GM21619 (cell line): ENCODE data around the gene TNFRSF21.
"Not testable (repeated sequence)": the region's sequence is repeated elsewhere in the genome, so short reads cannot be mapped to it uniquely, and the experiment has no call there.

Experiments
- ATAC-seq: cut with Tn5 transposase; IDR thresholded peaks from one replicate; pipeline ENCODE4 v1.9.1; 2021; ENCODE audit not compliant: unreplicated experiment

TNFRSF21 gene

DNA sequence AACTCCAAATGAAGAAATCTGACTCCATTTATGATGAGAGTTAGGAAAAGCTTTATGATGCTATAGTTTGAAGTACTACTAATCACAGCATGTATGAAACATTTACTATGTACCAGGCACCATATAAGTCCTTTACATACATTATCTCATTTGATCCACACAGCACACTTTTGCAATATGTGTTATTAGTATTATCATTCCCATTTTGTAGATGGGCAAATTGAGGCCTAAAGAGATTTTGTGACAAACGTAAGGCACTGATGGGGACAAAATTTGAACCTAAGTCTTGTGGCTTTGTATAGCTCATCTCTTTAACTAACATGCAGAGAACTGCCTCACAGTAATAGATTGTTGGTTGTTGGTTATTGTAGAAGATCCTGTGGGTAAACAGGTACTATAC is 14.2 kb upstream of the TNFRSF21 start:
- ATAC-seq: no peak

DNA sequence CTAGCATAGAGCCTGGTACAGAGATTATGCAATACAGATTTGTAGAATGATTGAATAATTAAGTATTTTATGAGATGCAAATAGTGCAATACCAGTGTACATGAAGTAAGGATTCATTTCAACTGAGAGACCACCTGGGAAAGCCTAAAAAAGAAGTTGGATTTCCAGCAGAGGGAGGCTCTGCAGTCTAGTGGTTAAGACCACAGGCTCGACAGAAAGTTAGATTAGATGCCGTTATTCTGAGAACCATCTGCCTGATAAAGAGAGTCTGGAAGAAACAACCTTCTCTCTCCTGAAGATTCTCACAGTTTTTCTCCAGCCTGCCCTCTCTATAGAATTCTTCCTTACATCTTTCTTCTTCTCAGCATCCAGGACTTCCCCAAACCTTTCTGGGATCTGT is 13.6 kb upstream of the TNFRSF21 start:
- ATAC-seq: no peak

DNA sequence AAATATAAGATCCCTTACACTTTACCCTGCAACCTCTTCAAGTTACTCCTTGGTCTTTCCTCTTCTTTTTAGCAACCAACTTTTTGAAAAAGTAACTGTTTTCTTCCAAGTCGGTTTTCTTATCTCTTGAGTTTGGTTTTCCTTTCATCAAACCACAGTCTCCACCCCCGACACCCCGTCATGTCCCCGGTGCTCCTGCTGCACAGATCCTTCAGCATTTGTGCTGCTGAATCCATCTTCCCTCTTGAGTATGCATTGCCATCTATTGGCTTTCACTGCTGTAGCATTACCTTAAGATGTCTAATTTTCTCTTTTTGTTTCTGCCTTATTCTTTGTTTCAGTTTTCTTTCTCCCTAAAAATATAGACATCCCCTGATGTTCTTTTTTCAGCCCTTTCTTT is 11.9 kb upstream of the TNFRSF21 start:
- ATAC-seq: no peak

DNA sequence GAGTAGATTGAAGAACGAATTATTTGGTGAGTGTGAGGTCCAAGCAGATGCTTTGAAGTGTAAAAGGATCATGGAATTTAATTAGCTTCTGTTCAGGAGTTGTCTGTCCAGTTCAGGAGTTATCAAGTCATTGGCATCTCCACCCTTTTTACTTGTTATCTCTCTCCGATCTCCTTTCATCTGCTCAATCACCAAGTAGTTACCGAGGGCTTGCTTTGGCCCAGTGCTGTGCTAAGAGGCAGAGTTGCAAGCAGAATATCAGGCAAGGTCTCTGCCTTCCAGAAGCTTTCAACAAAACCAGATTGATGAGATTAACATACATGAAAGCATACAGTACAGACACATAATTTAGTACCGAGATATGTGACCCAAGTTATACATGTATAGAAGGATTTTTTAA is 10.2 kb upstream of the TNFRSF21 start:
- no peak for ATAC-seq

DNA sequence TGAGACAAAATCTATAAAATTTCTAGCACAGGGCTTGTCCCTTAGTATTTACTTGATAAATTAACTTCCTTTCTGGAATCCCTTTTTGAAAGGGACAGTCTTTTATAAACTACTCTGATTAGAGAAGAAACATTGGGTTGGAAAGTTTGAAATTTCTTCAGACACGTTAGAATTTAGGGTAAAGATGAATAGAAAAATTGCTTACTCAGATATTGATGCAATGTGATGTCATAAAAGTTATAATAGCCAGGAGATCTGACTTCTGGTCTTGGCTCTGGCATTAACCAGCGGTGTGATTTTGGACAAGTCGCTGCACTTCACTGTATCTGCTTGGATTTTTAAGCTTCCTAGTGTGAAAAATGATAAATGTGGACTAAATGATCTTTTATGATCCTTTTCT is 9.7 kb upstream of the TNFRSF21 start:
- ATAC-seq: no peak

DNA sequence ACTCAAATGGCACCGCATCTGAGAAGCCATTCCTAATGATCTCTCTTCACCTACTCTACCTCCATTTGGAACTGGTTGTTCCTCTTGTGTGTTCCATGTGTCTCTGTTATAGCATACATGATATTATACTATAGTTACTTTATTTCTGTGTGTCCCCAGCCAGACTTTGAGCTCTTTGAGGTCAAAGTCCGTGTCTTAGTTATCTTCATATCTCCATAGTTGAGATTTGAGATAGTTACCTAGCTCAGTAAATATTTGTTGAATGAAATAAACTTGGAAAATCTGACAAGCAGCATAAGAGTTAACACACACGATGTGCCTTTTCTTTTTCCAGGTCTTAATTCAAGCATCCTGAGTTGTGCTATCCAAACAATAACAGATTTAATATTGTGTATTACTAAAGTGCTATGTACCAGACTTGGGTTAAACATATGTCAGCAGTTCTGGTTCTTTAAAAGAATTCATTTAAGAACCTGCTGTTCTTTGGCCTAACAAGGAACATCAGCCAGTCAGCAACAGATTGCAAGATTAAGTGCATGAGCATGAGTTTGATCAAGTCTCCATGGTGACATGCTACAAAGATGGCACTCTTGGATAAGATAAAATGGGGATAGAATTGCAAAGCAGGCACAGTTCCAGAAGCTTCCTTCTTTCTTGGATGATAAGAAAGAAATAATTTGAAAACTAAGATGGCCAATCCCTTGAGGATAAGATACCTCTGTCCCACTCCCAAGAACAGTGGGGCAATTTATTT is 8.7 kb upstream of the TNFRSF21 start:
- no peak for ATAC-seq

DNA sequence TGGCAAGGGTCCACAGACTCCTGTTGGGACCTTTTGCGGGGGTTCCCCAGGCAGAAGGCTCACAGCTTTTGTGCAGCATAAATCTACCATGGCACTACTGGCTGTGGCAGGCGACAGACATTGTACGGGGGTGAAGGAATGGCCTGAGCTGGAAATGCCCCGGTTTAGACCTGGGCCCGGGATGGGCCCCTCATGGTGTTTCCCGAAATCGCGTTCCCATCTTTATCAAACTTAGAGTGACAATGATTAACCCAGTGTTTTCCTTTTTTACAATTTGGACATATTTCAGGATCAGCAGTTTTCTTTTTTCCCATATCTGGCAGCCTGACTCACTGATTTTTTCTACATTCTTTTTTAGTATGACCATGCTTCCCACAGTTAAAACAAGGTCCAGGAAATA is 5.5 kb upstream of the TNFRSF21 start:
- ATAC-seq: not testable (repeated sequence)

DNA sequence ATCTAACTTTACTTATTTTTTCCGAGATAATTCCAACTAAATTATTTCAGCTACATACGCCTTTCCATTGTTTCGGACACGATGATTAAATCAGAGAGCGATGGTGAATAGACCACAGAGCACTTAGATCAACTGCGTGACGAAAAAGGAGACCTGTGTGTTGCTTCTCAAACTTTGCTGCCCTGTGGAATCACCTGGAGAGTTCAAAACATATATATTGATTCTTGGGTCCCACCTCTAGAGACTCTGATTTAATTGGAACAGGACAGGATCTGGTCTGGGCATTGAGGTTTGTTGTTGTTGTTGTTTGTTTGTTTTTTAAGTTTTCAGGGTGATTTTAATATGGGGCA is 401 bp upstream of the TNFRSF21 start:
- no peak for ATAC-seq

DNA sequence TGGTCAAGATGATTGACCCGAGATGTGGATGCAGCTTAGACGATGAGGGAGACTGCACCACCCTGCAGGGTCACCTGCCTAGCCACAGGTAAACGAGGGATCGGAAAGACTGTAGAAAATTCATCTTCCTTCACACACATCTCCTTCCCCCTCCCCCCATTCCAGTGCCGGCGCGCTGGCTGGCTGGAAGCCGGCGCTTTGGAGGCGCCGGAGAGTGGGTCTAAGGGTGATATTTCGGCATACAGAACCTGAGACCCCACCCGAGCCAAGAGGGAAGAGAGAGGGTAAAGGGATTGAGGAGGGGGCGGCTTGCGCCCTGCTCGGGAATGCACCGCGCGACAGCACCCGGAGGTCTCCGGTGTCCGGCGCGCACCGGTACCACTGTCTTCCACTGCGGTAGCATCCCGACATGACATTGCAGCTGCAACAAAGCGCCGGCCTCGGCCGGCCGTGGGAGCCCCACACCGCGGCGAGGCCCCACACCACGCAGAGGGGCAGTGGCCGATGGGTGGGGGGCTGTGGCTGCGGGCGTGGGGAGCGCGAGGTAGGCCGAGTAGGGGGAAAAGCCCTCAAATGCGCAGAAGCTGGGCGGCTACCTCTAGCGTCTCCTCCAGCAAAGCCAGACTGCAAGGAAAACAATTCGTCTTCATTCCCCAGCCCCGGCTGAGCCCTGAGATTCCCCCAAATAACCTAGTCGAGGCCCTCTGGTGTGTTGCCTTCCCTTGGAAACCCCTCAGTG is 984 bp downstream of the TNFRSF21 start:
- ATAC-seq: peak; percentile 8

DNA sequence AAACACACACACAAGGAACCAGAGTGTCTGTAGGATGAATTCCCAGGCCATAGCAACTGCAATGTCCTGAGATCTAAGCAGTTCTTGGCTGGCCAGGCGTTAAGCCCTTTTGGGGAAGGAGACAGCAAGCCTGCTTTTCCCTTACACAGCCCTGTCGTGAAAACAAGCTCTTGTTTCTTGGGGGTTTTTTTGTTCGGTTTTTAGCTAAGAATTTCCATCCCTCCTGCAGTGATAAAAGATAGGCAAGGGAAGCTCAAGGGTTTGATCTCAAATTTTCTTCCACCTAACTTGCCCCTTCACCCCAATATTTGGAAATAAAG is 1.5 kb downstream of the TNFRSF21 start:
- no peak for ATAC-seq

DNA sequence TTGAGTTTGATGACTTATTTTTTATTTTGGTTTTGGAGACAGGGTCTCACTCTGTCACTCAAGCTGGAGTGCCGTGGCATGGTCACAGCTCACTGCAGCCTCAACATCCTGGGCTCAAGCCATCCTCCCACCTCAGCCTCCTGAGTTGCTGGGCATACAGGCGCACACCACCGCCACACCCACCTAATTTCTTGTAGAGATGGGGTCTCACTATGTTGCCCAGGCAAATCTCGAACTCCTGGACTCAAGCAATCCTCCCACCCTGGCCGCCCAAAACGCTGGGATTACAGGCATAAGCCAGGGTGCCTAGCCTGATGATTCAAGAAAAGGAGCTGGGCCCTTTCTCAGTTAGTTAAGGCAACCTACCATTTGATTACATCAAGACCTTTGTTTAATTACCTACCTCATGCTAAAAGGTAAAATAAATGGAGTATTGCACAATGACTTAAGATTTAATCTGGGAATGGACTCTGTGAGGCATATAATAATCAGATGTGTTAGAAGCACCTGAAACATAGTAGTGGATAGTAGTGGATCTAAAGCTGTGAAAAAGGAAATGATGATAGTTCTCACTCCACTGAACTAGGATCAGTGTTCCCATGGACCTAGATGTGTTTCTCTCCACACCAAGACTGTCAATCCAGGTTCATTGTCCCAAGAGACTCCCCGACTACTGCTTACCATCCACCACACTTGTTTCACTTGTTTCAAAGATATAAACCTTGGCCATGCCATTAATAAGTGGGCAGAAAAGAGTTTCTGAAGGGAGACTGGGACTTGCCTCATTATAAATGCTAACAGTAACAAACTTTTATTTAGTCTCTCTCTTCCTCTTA is 2.1 kb downstream of the TNFRSF21 start:
- no peak for ATAC-seq

DNA sequence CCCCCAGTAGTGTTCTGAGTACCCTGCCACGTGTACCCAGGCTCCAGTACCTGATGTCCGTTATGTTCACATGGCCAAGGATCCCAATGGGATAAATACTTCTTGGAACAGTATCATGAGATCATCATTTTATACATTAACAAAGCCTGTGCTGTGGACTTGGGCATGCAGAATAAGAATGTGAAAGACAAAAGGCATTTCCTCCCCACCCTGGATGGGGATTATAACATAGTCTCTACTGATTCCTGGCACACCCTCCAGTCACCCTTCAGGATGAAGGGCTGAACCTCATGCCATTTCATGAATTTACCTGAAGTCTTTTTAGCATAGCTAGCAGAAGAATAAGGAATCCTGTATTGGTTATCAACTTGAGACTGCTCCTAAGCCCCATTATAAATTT is 2.8 kb downstream of the TNFRSF21 start:
- ATAC-seq: no peak

DNA sequence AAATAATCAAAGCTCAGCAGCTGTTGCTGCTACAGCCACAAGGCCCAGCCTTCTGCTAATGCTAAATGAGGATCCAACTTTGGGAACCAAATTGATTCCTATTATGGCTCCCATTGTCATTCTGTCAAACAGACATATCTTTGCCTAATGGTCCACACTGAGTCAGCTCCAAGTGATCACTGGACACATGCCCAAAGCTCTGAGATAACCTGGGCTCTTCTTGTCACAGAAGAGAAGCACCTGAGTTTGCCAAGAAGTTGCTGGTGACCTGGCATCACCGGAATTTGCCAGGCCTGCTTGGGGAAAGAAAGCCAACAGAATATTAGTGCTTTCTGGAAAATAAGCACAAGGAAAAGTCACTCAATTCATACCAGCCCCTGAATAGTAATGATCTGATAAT is 5.8 kb downstream of the TNFRSF21 start:
- ATAC-seq: no peak

DNA sequence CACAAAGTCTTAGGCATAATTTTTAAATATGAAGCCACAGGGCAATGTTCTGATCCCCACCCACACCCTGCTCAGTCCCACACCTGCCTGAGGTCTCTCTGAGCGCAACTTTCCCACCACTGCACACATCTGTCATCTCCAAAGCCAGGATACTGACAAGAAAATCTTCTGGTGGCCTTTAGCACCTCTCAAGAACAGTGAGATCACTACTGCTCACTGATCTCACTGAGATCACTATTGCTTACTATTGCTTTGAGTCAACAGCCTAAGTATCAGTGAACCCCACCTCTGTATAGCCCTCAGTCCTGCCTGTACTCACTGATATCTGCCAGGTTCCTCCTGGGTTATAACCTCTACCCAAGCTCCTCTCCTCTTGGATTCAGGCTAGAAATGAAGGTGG is 6.4 kb downstream of the TNFRSF21 start:
- ATAC-seq: peak; percentile 46

DNA sequence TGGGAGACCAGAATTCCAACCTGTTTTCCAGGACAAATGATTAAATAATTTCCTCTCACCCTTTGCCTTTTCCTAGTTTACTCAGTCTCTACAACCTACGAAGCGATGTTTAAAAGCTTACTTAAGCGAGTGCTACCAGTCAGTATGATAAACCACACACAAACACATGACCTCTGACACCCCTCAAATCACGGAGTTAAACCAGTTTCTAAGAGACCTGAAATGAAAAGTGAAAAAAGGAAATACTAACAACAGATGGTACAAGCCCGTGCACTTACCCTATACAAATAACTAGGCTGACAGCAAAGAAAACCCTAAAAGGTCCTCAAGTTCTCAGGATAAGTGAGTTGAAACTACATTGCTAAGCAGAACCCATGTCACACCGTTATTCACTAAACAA is 7.7 kb downstream of the TNFRSF21 start:
- peak; percentile 77 for ATAC-seq

DNA sequence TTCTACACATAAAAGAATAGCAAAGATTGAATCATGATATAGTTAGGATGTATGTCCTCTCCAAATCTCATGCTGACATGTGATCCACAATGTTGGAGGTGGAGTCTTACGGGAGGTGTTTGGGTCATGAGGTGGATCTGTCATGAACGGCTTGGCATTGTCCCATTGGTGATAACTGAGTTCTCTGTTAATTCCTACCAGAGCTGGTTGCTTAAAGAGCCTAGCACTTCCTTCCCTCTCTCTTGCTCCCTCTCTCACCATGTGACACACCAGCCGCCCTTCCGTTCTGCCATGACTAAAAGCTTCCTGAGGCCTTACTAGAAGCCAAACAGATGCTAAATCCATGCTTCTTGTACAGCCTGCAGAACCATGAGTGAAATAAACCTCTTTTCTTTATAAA is 8.3 kb downstream of the TNFRSF21 start:
- no peak for ATAC-seq

DNA sequence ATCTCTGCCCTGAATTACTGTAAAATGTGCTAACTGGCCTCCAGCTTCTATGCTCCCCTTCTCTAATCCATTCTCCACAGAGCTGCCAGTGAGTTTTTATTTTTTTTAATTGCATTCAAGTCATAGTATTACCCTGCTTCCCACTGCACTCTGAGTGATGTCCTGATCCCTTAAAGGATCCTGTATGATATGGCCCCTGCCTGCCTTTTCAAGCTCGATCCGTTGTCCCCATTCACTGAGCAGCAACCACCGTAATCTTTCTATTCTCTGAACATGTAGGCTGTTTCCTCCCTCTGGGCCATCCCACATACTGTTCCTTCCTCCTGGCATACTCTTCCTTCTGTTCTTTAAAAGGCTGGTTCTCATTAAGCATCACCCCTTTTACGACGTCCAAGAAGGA is 9.3 kb downstream of the TNFRSF21 start:
- no peak for ATAC-seq

DNA sequence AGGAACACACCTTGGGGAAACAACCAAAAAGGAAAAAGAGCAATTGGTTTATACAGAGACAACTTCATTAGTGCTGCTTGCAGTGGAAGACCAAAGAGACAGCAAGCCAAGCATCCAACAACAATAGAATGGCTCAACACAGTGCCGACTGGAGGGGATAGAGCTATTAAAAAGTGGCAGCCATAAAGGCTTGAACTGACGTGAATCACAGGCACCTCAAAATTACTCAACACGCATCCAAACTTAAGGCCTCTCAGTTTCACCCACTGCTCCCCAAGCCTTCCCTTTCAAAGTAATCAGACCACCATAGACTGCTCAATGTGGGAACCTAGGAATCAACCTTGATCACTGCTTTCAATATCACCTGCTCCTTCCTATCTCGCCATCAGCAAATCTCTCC is 9.7 kb downstream of the TNFRSF21 start:
- no peak for ATAC-seq

DNA sequence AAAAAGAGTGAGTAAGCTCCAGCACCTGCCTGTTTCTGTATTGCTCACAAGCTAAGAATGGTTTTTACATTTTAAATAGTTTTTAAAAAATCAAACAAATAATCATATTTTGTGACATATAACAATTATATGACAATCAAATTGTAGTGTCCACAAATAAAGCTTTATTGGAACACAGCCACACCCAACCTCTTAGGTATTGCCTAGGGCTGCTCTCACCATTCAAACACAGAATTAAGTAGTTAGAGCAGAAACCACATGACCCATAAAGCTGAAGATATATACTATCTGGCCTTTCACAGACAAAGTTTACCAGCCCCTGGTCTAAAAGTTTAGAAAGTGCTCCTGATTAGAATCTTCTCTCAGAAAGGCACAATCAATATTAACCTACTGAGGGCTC is 11.2 kb downstream of the TNFRSF21 start:
- ATAC-seq: no peak

DNA sequence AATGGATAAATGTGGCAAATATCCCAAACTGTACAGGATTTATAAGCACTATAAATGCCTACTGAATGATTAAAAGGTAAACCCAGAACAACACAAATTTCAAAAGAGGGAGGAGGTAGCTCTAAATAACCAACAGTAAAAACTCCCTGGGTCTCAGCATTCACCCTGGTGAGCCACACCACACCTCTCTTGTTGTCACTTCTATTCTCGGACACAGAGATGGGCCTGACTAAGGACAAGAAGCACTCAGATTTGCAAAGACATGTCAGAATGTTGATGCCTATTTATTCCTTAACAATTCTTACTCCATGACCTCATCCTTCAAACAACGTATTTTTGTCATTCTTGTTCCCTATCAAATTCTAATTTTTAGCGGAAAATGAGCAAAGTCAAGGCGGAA is 14.7 kb downstream of the TNFRSF21 start:
- no peak for ATAC-seq

DNA sequence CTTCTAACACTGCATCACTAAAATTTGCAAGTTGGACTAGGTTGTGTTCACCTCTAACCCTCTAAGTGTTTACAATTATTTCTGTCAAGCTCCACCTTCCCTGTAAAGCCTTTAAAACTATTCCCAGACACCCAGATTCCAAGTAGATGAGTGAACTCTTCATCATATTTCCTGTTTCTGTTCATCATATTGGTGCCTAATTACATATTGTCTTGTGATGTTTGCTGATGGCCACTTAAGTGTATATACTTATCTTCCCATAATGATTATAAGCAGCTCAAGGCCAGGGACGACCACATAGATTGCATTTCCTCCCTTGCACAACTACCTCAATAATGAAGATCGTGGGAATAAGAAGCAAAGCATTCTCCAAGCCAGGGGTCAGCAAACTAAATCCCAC is 16.8 kb downstream of the TNFRSF21 start:
- no peak for ATAC-seq

DNA sequence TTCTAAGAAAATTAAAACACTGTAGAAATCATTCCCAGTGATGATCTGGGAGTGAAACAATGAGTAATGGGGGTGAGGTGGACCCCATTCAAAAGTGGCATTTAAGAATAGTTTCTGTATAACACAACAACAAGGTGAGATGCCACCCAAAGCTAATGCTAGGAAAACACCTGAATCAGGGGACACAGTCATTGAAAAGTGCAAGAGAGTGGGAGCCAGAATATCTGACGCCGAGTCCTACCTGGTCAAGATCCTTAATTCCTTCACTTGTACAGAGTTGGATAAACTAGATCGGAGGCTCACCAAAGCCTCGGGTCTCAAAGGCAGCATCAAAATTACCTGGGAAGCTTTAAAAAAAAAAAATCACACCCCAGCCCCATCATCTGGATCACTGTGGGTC is 17.7 kb downstream of the TNFRSF21 start:
- no peak for ATAC-seq
